Large intestine (tissue), 3 donors: ENCODE measurements around the gene VEPH1. TPM values are rescaled to one million over a fixed set of nuclear protein-coding genes. Genes with fewer than 3 reads are reported as not detected.

Source experiments
- DNase-seq, 2 donors: peaks; one replicate each; pipeline versions ENCODE4 v3.0.0 to v3.0.0-alpha.2; 2013
- H3K27ac ChIP-seq: one replicate; pipeline ENCODE4 v1.5.1; 2013; ENCODE audit warnings: low read length
- H3K27me3 ChIP-seq: 2 replicates; pipeline ENCODE4 v1.6.1; 2013; ENCODE audit warnings: low read length; ENCODE audit not compliant: control insufficient read depth, insufficient read depth
- H3K36me3 ChIP-seq: 2 replicates; pipeline ENCODE4 v1.6.1; 2013; ENCODE audit warnings: low read length; ENCODE audit not compliant: control insufficient read depth, insufficient read depth
- H3K4me1 ChIP-seq: one replicate; pipeline ENCODE4 v1.6.1; 2013; ENCODE audit warnings: low read length; ENCODE audit not compliant: control insufficient read depth, insufficient read depth
- H3K4me3 ChIP-seq: one replicate; pipeline ENCODE4 v1.5.1; 2013; ENCODE audit warnings: low read length
- H3K9me3 ChIP-seq: one replicate; pipeline ENCODE4 v1.6.1; 2013; ENCODE audit warnings: mild to moderate bottlenecking, low read depth, low read length, moderate library complexity; ENCODE audit not compliant: control insufficient read depth
- WGBS: methylation state at CpG from one replicate; pipeline ENCODE4 v1.1.5; 2013; ENCODE audit warnings: low lambda C conversion rate; ENCODE audit not compliant: insufficient coverage; 5-methylcytosine and 5-hydroxymethylcytosine counted together
- polyA plus RNA-seq: library from polyadenylated mRNA; unstranded; fragments of 120-200 nt; gene quantifications from one replicate; pipeline ENCODE4 v1.2.1, GENCODE V29; 2013

The VEPH1 gene
- polyA plus RNA-seq, 1 donor: 0.63 TPM

DNA sequence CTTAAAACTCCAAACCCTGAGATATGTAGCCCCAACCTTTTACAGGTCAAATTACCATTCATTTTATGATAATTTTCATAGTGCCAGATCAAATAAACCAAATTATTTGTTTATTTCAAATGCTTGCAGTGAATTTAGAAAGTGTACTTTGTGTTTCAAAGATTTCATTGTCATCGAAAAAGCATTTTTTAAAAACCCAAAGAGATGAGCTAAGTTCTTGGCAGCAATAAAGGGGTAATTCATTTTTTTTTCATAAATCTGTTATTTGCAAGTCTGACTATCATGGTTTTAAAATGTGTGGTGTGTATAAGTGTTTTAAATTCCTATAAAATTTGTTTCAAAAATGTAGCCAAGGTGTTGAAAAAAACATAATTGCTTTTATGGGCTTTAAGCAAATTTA, 49.4 kb downstream of the VEPH1 start:
- Histone ChIP-seq H3K9me3 (no peaks in the 10 kb centered on the region), H3K4me3 (no peak overlapping the region), H3K4me1 (no peaks in the 10 kb centered on the region), H3K36me3 (no peaks in the 10 kb centered on the region), H3K27me3 (no peaks in the 10 kb centered on the region), H3K27ac (no peak overlapping the region)
- 100% methylated on average over 1 of the region's 1 CpG for WGBS
- DNase-seq: no peak

DNA sequence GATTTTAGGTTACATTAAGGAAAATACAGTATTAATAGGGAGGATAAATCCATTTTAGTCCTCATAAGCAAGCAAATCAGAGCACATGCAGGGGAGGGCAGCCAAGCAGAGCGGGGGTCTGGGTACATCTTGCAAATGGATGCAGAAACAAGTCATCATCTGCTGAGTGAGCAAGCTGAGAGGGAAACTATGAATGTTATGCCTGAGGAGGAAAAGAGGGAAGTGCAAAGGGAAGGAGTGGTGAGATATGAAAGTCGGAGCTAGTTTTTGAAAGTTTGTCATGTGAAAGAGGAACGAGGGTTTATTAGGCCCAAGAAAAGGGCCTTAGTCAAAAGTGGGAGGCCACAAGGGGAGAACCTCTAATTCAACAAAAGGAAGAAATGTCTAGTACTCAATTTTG, 51.1 kb downstream of the VEPH1 start:
- Histone ChIP-seq H3K4me1 (no peaks in the 10 kb centered on the region), H3K9me3 (no peaks in the 10 kb centered on the region), H3K4me3 (no peak overlapping the region), H3K27me3 (no peaks in the 10 kb centered on the region), H3K36me3 (no peaks in the 10 kb centered on the region), H3K27ac (no peak overlapping the region)
- no CpG with 5 or more reads among the region's 3 CpGs for WGBS
- no peak for DNase-seq

DNA sequence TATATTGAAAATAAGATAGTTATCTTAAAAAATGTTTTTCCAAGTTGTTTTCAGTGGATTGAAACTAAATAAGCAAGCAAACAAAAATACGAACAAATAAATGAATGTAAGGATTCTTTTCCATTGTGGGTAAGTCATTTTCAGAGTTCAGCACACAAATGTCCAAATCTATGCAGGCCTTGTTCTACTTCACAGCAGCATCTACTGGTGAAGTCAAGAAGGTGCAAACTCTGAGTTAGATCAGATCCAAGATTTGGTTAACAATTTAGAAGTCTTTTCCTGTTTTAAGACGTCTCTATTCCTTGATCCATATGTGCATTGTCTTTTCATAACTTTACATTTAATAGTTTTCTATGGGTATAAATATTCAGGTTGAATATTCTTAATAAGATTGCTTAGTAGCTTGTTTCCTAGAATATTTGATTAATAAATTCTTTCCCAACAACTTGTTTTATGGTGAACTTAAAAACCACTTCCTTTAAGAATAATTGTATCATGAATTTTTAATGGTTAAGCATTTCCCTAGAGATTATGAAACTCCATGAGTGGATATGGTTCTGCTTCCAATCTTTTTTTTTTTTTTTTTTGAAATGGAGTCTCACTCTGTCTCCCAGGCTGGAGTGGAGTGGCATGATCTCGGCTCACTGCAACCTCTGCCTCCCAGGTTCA, 56.1 kb downstream of the VEPH1 start:
- WGBS: 63% methylated on average over 1 of the region's 3 CpGs
- Histone ChIP-seq H3K27ac (no peak overlapping the region), H3K4me1 (no peaks in the 10 kb centered on the region), H3K4me3 (no peak overlapping the region), H3K36me3 (no peaks in the 10 kb centered on the region), H3K9me3 (no peaks in the 10 kb centered on the region), H3K27me3 (no peaks in the 10 kb centered on the region)
- DNase-seq: no peak

DNA sequence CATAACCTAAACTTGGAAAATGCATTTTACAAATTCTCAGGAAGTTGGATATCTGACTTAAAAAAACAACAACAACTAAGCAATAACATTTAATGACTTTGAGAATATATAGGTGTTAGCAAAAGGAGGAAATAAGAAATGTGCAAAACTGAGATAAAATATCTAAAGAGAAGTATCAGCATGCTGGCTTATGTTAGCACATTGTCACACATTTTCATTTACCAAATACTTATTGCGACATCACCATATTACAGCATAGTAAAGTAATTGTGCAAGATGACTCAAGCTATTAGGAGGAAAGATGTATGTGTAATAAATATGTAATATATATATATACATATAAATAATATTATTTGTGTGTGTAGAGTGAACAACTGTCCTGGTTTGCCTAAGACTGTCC, 57.4 kb downstream of the VEPH1 start:
- Histone ChIP-seq H3K36me3 (no peaks in the 10 kb centered on the region), H3K27ac (no peak overlapping the region), H3K4me3 (no peak overlapping the region), H3K9me3 (no peaks in the 10 kb centered on the region), H3K4me1 (no peaks in the 10 kb centered on the region), H3K27me3 (no peaks in the 10 kb centered on the region)
- 100% methylated on average over 1 of the region's 1 CpG for WGBS
- DNase-seq: no peak

DNA sequence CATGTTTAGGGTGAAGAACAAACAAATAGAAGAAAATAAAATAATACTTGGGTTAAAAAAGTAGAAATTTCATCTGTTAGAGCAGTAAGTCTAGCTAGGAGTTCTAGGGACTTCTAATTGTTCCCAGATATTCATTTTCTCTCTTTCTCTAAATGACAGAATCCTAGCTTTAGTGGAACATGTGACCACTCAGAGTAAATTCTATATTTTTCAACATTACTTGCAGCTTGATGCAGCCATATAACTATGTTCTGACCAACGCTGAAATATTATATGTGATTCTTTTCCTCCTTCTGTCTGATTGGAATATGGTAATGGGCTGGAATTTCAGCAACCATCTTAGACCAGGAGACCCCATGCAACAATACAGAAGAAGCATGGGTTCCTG, 58.4 kb downstream of the VEPH1 start:
- WGBS: 100% methylated on average over 1 of the region's 1 CpG

DNA sequence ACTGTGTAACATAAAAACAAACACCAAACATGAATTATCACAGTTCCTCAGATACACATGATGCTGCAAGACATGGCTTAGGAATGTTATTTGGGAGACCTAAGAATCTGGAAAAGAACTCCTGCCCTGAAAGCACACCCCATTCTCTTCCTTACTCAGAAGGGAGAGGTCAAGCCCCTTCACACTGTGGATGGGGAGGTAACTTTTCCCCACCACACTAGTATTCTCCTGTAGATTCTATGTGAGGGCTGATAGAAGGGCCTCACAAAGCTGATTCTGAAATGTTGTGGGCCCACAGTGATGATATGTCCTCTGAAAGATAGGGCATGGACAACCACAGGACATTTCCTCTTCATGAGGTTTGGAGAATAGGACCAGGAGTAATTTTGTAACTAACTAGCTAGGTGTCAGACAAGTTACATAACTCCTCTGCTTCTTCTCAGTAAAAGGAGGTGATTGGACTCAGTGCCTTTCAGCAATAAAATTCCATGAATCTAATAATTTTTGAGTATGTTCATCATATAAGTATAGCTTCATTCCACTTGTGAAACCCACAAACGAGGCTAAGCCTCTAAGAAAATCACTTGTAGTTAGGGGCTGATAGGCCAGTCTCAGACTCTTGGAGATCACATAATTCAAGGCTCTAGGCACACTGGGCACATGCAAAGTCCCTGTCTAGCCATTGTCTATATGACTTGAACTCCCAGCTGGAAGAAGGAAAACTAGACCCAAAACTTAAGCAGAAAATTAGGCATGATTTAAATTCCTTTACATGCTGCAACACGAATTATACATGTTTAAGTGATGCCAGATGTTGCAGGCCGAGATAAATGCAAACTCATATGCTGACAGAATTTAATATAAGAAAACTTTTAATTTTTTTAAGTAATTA, 59.1 kb downstream of the VEPH1 start:
- Histone ChIP-seq H3K4me3 (no peak overlapping the region), H3K4me1 (no peaks in the 10 kb centered on the region), H3K9me3 (no peaks in the 10 kb centered on the region), H3K27ac (no peak overlapping the region), H3K27me3 (peaks cover 3% of the 10 kb centered on the region), H3K36me3 (no peaks in the 10 kb centered on the region)
- DNase-seq: no peak
- WGBS: 80% methylated on average over 1 of the region's 3 CpGs

More for the DNA sequence above, 58.4 kb downstream of the VEPH1 start:
- Histone ChIP-seq H3K4me3 (no peak overlapping the region), H3K27ac (no peak overlapping the region), H3K36me3 (no peaks in the 10 kb centered on the region), H3K27me3 (no peaks in the 10 kb centered on the region), H3K9me3 (no peaks in the 10 kb centered on the region), H3K4me1 (no peaks in the 10 kb centered on the region)
- DNase-seq: no peak

DNA sequence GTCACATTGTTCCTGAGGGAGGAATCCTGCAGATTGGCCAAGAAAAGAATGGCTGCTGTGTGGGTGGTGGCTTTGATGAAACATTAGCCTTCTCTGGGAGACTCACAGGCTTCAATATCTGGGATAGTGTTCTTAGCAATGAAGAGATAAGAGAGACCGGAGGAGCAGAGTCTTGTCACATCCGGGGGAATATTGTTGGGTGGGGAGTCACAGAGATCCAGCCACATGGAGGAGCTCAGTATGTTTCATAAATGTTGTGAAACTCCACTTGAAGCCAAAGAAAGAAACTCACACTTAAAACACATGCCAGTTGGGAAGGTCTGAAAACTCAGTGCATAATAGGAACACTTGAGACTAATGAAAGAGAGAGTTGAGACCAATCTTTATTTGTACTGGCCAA, 60.5 kb downstream of the VEPH1 start:
- no CpG with 5 or more reads among the region's 2 CpGs for WGBS
- Histone ChIP-seq H3K36me3 (no peaks in the 10 kb centered on the region), H3K27ac (no peak overlapping the region)

DNA sequence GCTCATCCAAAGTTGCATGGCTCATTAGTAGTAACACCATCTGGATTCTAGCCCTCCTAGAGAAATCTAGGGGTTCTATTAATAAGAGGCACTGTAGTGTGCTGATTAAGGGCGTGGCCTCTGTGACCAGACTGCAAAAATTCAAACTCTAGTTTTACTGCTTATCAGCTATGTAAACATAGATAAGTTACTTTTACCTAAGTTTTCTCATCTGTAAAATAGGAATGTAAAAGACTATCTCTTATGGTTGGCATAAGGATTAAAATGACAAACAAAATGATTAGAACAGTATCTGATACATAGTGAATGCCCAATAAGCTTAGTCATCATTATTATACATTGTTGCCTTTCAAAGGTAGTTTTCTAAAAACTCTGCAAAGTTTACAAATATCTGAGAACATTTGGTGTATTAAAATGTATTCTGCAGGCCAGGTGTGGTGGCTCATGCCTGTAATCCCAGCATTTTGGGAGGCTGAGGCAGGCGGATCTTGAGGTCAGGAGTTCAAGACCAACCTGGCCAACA, 62.1 kb downstream of the VEPH1 start:
- Histone ChIP-seq H3K27me3 (peaks cover 28% of the 10 kb centered on the region), H3K4me1 (no peaks in the 10 kb centered on the region), H3K4me3 (no peak overlapping the region), H3K36me3 (no peaks in the 10 kb centered on the region), H3K27ac (no peak overlapping the region), H3K9me3 (no peaks in the 10 kb centered on the region)
- 40% methylated on average over 1 of the region's 2 CpGs for WGBS
- no peak for DNase-seq

More for the DNA sequence above, 60.5 kb downstream of the VEPH1 start:
- H3K4me3 ChIP-seq: no peak overlapping the region
- no peaks in the 10 kb centered on the region for H3K9me3 ChIP-seq
- no peaks in the 10 kb centered on the region for H3K4me1 ChIP-seq
- DNase-seq: no peak
- H3K27me3 ChIP-seq: peaks cover 16% of the 10 kb centered on the region

DNA sequence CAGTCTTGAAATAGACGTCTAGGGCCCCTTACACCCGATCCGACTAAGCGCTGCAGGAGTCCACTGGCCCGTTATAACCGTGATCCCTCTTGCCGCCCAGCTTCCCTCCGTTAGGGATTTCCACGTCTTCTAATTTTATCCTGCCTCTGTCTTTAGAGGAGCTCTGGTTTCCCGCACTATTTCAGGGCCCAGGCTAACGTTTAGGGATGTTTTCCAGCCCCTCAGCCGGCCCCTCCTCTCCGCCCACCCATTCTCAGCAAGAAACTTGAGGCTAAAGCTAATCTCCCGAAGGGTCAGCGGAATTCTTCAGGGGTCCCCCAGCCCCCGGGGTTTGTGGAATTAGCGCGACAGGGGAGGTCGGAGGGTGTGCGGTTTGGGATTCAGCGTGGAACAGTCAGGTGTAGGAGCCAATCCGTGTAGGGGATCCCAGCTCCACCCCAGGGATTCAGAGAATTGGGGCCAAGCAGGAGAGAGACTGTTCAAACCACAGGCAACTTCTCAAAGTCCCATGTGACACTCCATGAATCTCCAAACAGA, 65.0 kb downstream of the VEPH1 start:
- no CpG with 5 or more reads among the region's 22 CpGs for WGBS
- peak overlapping the region; percentile 54 for H3K27ac ChIP-seq
- peaks cover 35% of the 10 kb centered on the region for H3K27me3 ChIP-seq
- H3K36me3 ChIP-seq: no peaks in the 10 kb centered on the region
- no peaks in the 10 kb centered on the region for H3K4me1 ChIP-seq
- peak in 1 of 2 donors; percentile 7 for DNase-seq
- no peaks in the 10 kb centered on the region for H3K9me3 ChIP-seq
- H3K4me3 ChIP-seq: peak overlapping the region; percentile 44

DNA sequence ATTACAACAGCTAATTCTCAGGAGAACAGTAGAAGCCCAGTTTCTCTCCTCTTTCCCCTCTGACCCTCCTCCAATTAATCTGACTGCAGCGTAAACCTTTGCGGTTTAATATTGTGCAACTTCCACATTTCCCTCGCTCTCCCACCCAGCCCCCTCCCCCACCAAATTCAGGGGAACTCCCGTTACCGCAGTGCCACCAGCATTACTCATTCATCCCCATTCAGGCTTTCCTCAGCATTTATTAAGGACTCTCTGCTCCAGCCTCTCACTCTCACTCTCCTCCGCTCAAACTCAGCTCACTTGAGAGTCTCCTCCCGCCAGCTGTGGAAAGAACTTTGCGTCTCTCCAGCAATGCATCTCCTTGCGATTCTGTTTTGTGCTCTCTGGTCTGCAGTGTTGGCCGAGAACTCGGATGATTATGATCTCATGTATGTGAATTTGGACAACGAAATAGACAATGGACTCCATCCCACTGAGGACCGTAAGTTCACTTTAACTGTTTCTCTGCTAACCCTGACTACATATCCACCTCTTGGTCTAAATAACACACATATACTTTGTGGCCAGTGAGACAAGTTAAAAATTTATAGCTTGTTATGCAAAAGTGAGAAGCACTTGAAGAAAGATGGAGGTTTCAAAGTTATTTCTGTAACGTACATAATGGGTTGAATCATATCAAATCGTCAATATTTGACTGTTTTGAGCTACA, 66.5 kb downstream of the VEPH1 start, which contains the start of gene PTX3:
Gene PTX3 (plus strand): TSS at position 268 of the 709 bp plus-strand sequence. CDS start 84 bp downstream, at position 352.
- peak within 1 kb of the TSS; percentile 52 for H3K27ac ChIP-seq
- H3K9me3 ChIP-seq: no peaks in the 10 kb centered on the region
- 10% methylated on average over 4 of the region's 15 CpGs for WGBS
- peak; percentile 23 to 37 for DNase-seq
- H3K36me3 ChIP-seq: no peaks in the 10 kb centered on the region
- H3K4me1 ChIP-seq: no peaks in the 10 kb centered on the region
- peak within 1 kb of the TSS; percentile 44 for H3K4me3 ChIP-seq
- peaks cover 35% of the 10 kb centered on the region for H3K27me3 ChIP-seq
